Hepatocyte (in vitro differentiated cells): Measurements from ENCODE around the gene TEC.
"Not testable (repeated sequence)": the region's sequence is repeated elsewhere in the genome, so short reads cannot be mapped to it uniquely, and the experiment has no call there.

Source experiments
- EZH2 ChIP-seq: fragments of 200-600 bp; sonication (generic); IDR thresholded peaks from 2 replicates; pipeline ENCODE4 v1.6.1; 2016; ENCODE audit warnings: antibody characterized with exemption, mild to moderate bottlenecking, borderline replicate concordance
- EZH2phosphoT487 ChIP-seq: fragments of 200-600 bp; sonication (generic); IDR thresholded peaks from one replicate; pipeline ENCODE4 v1.6.1; 2018; ENCODE audit warnings: antibody characterized with exemption, mild to moderate bottlenecking, low read depth, moderate library complexity; ENCODE audit not compliant: unreplicated experiment, severe bottlenecking
- TF ChIP-seq, protein P1 (sequence below): fragments of 200-600 bp; sonication (generic); IDR thresholded peaks from 2 replicates; pipeline ENCODE4 v1.5.1; 2016; ENCODE audit warnings: antibody characterized with exemption, mild to moderate bottlenecking; ENCODE audit not compliant: poor library complexity

DNA sequence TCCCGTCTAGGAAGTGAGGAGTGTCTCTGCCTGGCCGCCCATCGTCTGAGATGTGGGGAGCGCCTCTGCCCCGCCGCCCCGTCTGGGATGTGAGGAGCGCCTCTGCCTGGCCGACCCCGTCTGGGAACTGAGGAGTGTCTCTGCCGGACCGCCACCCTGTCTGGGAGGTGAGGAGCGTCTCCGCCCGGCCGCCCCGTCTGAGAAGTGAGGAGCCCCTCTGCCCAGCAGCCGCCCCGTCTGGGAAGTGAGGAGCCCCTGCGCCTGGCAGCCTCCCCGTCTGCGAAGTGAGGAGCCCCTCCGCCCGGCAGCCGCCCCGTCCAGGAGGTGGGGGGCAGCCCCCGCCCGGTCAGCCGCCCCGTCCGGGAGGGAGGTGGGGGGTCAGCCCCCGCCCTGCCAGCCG, 83.2 kb downstream of the TEC start:
- TF ChIP-seq, protein P1, sequence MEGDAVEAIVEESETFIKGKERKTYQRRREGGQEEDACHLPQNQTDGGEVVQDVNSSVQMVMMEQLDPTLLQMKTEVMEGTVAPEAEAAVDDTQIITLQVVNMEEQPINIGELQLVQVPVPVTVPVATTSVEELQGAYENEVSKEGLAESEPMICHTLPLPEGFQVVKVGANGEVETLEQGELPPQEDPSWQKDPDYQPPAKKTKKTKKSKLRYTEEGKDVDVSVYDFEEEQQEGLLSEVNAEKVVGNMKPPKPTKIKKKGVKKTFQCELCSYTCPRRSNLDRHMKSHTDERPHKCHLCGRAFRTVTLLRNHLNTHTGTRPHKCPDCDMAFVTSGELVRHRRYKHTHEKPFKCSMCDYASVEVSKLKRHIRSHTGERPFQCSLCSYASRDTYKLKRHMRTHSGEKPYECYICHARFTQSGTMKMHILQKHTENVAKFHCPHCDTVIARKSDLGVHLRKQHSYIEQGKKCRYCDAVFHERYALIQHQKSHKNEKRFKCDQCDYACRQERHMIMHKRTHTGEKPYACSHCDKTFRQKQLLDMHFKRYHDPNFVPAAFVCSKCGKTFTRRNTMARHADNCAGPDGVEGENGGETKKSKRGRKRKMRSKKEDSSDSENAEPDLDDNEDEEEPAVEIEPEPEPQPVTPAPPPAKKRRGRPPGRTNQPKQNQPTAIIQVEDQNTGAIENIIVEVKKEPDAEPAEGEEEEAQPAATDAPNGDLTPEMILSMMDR, result not testable (repeated sequence)
- not testable (repeated sequence) for TF ChIP-seq EZH2phosphoT487, EZH2
